Left lung (tissue), 10 donors: ENCODE measurements around the gene ITPKA. TPM values are rescaled to one million over a fixed set of nuclear protein-coding genes. Genes with fewer than 3 reads are reported as not detected.

Experiments used
- ATAC-seq: fragments of 200-7000 bp; cut with Tn5 transposase; one replicate; pipeline ENCODE4 v1.9.1; 2020; ENCODE audit warnings: moderate library complexity
- DNase-seq, 4 donors: peaks; one replicate each; pipeline ENCODE4 v3.0.0-alpha.2; 2013 to 2020
- H3K27ac ChIP-seq, 2 donors: fragments of 200-600 bp; sonication (generic) in 1 of 2; one replicate each; pipeline versions ENCODE4 v1.5.0 to v1.8.0; 2020 to 2021
- H3K27me3 ChIP-seq, 2 donors: fragments of 200-600 bp; sonication (generic) in 1 of 2; one replicate each; pipeline versions ENCODE4 v1.5.0 to v1.8.0; 2020 to 2021
- H3K36me3 ChIP-seq, 2 donors: fragments of 200-600 bp; sonication (generic) in 1 of 2; one replicate each; pipeline versions ENCODE4 v1.5.0 to v1.8.0; 2020 to 2021
- H3K4me1 ChIP-seq, 2 donors: fragments of 200-600 bp; one replicate each; pipeline ENCODE4 v1.8.0; 2021
- H3K4me3 ChIP-seq, 2 donors: fragments of 200-600 bp; sonication (generic) in 1 of 2; one replicate each; pipeline versions ENCODE4 v1.5.0 to v1.8.0; 2020 to 2021; ENCODE audit warnings: mild to moderate bottlenecking in 1 of 2
- H3K9me3 ChIP-seq, 2 donors: fragments of 200-600 bp; sonication (generic) in 1 of 2; one replicate each; pipeline versions ENCODE4 v1.5.0 to v1.8.0; 2020 to 2021
- intact Hi-C, 2 donors: fragments of 100-400 bp; cut with DNase I; formaldehyde crosslinking; loops; one replicate each; pipeline versions ENCODE4 v1.11.2 to v1.14.2; 2022
- polyA plus RNA-seq, 6 donors: library from polyadenylated mRNA; unstranded; fragments of 120-200 nt; gene quantifications; one replicate each; pipeline ENCODE4 v1.2.1, GENCODE V29; 2013; ENCODE audit not compliant: insufficient read length in 6 of 6
- total RNA-seq, 2 donors: library from RNA; stranded (reverse); fragmentation: NEBNext Ultra II Directional; extraction: Animal tissue kit (Norgen Biotek cat#: 25700); gene quantifications; one replicate each; pipeline ENCODE4 v1.2.1, GENCODE V29; 2021
- TF ChIP-seq, protein P1 (sequence below), 2 donors: fragments of 200-600 bp; sonication (generic) in 1 of 2; IDR thresholded peaks; one replicate each; pipeline versions ENCODE4 v1.5.0 to v1.8.0; 2021; ENCODE audit warnings: antibody characterized with exemption in 2 of 2
- donor health status: DM: no; HTN: yes; CAD: no.
- donor health status: DM: no; HTN: no; CAD: no.

ITPKA gene
- total and polyA plus RNA-seq, 8 donors = 0.47 to 1.7 (median 1.2) TPM

- Histone ChIP-seq H3K27me3 (peaks cover 26 to 97% of the 10 kb centered on the region in 2 donors), H3K9me3 (no peaks in the 10 kb centered on the region), H3K4me3 (peak overlapping the region in 1 of 2 donors; percentile 67), H3K27ac (no peak overlapping the region), H3K4me1 (peaks cover 25 to 40% of the 10 kb centered on the region in 2 donors), H3K36me3 (no peaks in the 10 kb centered on the region)
- DNase-seq (peak in 1 of 4 donors; percentile 85), ATAC-seq (no peak)
- TF ChIP-seq, protein P1, sequence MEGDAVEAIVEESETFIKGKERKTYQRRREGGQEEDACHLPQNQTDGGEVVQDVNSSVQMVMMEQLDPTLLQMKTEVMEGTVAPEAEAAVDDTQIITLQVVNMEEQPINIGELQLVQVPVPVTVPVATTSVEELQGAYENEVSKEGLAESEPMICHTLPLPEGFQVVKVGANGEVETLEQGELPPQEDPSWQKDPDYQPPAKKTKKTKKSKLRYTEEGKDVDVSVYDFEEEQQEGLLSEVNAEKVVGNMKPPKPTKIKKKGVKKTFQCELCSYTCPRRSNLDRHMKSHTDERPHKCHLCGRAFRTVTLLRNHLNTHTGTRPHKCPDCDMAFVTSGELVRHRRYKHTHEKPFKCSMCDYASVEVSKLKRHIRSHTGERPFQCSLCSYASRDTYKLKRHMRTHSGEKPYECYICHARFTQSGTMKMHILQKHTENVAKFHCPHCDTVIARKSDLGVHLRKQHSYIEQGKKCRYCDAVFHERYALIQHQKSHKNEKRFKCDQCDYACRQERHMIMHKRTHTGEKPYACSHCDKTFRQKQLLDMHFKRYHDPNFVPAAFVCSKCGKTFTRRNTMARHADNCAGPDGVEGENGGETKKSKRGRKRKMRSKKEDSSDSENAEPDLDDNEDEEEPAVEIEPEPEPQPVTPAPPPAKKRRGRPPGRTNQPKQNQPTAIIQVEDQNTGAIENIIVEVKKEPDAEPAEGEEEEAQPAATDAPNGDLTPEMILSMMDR (IDR thresholded peaks at IDR 0.05) = no peak
- intact Hi-C loops = no loop called here
These were observed 1.5 kb downstream of the ITPKA start for GRCh38 chr15:41494922-41495735.

- H3K36me3 ChIP-seq = no peaks in the 10 kb centered on the region
- H3K27ac ChIP-seq = no peak overlapping the region
- TF ChIP-seq, protein P1 (IDR thresholded peaks at IDR 0.05) = no peak
- ATAC-seq = no peak
- H3K9me3 ChIP-seq = no peaks in the 10 kb centered on the region
- H3K4me1 ChIP-seq = peaks cover 25 to 42% of the 10 kb centered on the region in 2 donors
- intact Hi-C loops = no loop called here
- DNase-seq = no peak
- peaks cover 34 to 99% of the 10 kb centered on the region in 2 donors for H3K27me3 ChIP-seq
- H3K4me3 ChIP-seq = no peak overlapping the region
These were observed 2.3 kb downstream of the ITPKA start for GRCh38 chr15:41495736-41496599.

DNA sequence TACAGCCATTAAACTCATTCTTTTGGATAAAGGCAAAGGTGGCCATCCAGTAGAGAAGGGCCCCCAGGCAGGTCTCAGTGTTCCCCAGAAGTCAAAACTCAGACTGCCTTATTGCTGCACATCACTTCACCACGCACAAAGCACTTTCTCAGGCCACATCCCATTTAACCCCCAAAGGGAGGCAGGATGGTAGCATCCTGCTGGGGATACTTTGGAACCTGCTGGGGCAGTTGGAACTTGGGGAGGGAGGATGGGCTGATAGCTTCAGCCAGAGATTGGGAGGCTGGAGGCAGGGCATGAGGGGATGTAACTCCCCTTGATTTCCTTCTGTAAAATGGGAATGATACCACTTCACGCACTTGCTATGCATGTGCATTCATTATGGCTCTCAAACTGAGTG is 5.0 kb downstream of the ITPKA start:
- no peak overlapping the region for H3K4me3 ChIP-seq
- TF ChIP-seq, protein P1 (IDR thresholded peaks at IDR 0.05) = no peak
- ATAC-seq (no peak), DNase-seq (no peak)
- H3K4me1 ChIP-seq = peaks cover 35 to 54% of the 10 kb centered on the region in 2 donors
- no peaks in the 10 kb centered on the region for H3K9me3 ChIP-seq
- intact Hi-C loops = no loop called here
- H3K36me3 ChIP-seq = no peaks in the 10 kb centered on the region
- H3K27ac ChIP-seq = no peak overlapping the region
- peaks cover 59 to 99% of the 10 kb centered on the region in 2 donors for H3K27me3 ChIP-seq

DNA sequence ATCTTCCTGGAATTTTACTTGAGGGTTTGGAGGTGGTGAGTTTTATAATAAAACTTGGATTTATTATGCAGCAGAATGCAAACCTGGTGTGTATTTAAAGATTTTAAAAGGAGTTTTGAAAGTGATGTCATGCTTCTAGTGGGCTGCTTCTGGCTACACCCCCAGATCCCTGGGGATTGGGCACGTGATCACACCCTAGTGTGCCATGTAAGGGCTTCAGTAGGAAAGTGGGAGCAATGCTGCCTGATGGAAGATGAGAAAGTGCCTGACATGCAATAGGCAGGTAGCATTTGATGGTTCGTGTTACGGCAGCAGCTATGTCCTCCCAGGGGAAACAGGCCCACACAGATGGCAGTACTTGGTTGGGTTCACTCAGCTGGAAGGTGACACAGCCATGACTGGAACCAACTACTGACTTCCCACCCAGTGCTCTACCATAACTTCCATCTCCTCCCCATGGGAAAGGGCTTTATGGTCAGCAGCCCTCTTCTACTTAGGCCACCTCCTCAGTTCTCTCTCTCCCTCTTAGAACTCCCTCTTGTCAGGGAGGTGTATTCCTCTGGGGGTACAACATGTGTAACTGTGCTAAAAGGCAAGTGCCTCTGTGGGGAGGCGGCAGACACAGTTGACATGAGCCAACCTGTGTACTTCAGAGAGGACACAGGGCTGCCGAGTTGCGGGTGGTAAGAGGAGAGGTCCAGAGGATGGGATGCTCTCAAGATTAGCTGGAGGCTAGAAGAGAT is 5.6 kb downstream of the ITPKA start:
- no peak for ATAC-seq
- peaks cover 32 to 49% of the 10 kb centered on the region in 2 donors for H3K4me1 ChIP-seq
- H3K27ac ChIP-seq = no peak overlapping the region
- H3K4me3 ChIP-seq = no peak overlapping the region
- DNase-seq = no peak
- no peaks in the 10 kb centered on the region for H3K36me3 ChIP-seq
- intact Hi-C loops = no loop called here
- TF ChIP-seq, protein P1 (IDR thresholded peaks at IDR 0.05) = no peak
- H3K9me3 ChIP-seq = no peaks in the 10 kb centered on the region
- H3K27me3 ChIP-seq = peaks cover 55 to 100% of the 10 kb centered on the region in 2 donors
